ENCODE data around the gene SH2D4B.

SH2D4B gene

GRCh38 chr10:80537736-80538480 lies at the start of gene SH2D4B:
SH2D4B (plus strand) TSS chr10:80537902; CDS start chr10:80538332, 430 bp downstream.
- no peak for DNase-seq (ENCODE audit: low read depth)

DNA sequence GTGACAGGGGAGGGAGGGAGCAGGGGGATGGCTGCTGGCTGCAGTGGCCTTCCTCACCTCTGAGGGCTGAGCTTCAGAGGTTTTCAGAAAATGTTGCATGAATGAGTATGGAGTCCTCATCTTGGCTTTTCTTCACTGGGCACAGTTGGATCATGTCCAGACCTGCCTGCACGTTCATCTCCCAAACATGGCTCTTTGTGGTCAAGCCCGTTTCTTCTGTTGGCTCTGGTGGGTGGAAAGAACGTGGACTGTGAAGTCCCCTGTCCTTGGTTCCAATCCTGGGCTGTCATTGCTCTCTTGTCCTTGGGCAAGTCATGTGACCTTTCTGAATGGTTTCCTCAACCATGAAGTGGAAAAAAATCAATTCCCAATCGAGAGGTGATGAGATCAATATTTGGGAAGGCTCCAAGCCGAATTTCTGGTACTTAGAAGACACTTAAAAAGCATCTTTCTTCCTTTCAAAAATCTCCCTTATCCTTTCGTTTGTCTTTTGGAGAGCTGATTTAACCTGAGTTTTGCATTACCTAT lies 49.1 kb upstream of the SH2D4B start:
- no peak for DNase-seq (ENCODE audit: low read depth)

DNA sequence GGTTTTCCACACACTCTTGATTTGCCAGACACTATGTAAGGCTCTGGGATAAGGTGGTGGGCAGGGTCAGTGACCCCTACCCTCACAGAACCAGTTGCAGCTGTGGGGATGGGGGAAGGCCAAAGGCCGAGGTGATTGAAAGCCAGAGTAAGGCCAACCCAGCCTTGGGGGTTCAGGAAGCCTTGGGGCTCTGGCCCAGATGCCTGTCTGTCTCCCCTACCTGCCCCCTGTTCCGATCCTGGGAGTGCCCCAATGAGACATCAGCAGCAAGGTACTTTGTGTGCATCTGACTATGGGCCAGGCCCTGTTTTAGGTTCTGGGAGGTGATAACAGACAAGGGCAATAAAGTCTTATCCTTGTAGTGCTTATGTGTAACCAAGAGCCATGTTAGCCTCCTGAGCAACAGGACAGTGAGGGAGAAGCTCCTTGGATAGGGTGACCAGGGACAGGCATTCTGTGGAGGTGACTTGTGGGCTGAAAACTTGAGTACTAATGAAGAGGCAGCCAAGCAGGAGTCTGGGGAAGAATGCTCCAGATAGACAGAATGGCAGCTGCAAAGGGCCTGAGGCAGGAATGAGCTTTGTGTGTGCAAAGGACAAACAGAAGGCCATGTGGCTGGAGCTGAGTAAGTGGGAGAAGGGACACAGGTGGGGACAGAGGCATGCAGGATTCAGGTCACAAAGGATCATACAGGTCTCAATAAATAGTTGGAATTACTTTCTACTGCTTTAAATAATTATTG lies 48.2 kb upstream of the SH2D4B start:
- no peak for DNase-seq (ENCODE audit: low read depth)

DNA sequence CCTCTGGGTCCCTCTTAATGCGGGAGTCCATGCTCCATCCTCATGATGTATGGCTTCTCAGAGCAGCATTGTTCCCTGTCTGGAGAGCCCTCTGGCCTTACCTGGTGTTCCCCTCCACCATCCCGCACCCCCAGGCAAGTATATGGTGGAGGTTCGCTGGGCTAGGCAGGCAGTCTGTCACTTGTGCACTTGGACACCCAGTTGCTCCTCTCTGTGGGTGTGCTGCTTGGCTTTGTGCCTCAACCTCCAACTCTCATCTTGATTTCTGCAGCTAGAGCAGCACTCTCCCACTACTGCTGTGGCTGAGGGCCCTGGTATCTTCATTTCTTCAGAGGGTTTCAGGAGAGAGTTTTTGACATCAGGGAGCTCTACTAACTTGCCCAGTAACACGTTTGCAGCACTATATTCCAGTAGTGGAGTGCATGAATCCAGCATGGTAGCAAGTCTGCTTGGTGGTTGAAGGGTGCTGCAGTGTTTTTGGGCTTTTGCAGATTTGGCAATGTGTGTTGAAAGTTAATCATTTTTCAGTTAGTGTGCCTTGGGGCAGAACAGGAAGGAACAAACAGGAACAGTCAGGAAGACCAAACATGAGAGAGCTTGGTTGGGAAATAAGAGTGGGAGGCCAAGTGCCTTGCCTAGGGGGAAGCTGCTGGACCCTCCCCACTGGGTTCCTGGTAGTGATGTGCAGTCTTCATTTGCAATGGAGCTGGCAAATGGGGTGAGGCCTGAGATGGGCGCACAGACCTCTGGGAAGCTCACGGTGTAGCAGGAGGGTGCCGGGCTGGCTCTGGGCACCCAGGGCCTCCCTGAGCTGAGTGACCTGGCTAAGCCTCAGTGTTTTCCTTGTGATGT lies 46.2 kb upstream of the SH2D4B start:
- DNase-seq (ENCODE audit: low read depth) = no peak

DNA sequence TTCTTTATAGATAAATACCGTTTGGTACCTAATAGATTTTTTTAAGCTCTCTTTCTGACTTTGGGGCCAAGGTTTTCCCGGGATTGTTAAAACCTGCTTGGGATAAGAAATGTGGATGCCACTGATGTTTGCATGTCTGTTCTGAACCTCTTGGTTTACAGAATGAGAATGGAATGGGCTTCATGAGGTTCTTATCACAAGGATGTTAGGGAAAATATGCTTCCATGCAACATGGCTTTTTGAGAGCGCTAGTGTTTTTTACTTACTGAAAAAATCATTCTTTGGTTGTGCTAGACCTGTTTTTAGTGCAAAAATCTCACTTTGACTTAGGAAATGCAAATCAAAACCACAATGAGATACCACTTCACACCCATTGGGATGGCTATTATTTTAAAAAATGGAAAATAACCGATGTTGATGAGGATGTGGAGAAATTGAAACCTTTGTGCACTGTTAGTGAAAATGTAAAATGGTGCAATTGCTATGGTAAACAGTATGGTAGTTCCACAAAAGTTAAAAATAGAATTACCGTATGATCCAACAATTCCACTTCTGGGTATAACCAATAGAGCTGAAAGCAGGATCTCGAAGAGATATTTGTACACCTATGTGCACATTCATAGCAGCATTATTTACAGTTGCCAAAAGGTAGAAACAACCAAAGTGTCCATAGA lies 44.7 kb upstream of the SH2D4B start:
- DNase-seq (ENCODE audit: low read depth) = no peak

DNA sequence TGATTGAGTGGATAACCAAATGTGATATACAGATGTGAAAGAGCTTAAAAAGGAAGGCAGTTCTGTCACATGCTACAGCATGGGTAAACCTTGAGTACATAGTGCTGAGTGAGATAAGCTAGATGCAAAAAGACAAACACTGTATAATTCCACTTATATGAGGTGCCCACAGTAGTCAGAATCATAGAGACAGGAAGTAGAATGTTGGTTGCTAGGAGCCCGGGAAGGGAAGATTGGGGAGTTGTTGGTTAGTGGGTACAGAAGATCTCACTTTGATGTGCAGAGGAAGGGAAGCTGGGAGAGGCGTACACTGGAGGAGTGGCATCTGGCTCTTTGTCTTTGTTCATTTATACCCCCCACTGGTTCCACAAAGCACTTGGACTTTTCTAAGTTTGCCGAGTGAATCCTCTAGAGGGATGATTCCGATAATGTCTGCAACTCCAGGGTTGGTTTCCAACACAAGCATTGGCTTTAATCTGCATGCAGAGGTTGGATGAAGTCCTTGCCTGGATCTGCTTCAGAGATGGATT lies 44.1 kb upstream of the SH2D4B start:
- peak; percentile 41 for DNase-seq (ENCODE audit: low read depth)

- no peak for DNase-seq (ENCODE audit: low read depth)
These were observed 41.0 kb upstream of the SH2D4B start for GRCh38 chr10:80496555-80497172.

DNA sequence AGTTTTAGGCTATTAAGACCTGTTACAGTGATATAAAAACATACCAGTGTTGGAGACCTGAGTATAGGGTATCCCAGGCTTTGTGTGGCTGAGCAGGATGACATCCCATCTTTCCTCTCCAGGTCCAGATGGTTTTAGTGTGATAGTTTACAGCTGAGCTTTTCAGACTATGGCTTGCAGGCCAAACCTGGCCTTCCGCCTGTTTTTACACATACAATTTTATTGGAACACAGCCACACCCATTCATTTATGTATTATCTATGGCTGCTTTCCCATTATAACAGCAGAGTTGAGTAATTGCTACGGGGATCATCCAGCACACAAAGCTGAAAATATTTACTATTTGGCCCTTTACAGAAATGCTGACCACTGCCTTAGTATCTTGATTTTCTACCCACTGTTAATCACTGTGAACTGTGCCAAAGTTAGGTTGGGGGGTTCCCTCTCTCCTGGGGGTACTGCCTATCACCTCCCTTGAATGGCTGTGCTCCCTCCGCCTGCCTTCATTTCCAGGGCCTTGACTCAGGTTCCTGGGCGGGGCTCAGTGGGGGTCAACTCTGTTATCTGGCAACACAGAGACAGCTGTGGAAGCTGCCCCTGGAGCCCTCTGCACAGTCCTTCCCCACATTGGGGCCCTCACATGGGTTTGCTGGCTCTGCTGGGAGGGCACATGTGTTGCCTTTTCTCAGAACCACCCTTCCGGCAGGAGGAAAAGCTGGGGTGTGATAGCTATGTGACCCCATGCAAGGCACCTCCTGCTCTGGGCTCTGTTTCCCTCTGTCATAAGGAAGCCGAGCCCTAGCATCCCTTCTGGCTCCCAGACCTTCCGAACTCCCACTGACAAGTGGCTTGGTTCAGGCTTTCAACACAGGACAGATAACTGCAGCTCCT lies 40.3 kb upstream of the SH2D4B start:
- no peak for DNase-seq (ENCODE audit: low read depth)

GRCh38 chr10:80498078-80498832 lies 39.4 kb upstream of the SH2D4B start:
- DNase-seq (ENCODE audit: low read depth) = no peak

- DNase-seq (ENCODE audit: low read depth) = peak; percentile 98
These were observed 38.6 kb upstream of the SH2D4B start for GRCh38 chr10:80498833-80499741.

DNA sequence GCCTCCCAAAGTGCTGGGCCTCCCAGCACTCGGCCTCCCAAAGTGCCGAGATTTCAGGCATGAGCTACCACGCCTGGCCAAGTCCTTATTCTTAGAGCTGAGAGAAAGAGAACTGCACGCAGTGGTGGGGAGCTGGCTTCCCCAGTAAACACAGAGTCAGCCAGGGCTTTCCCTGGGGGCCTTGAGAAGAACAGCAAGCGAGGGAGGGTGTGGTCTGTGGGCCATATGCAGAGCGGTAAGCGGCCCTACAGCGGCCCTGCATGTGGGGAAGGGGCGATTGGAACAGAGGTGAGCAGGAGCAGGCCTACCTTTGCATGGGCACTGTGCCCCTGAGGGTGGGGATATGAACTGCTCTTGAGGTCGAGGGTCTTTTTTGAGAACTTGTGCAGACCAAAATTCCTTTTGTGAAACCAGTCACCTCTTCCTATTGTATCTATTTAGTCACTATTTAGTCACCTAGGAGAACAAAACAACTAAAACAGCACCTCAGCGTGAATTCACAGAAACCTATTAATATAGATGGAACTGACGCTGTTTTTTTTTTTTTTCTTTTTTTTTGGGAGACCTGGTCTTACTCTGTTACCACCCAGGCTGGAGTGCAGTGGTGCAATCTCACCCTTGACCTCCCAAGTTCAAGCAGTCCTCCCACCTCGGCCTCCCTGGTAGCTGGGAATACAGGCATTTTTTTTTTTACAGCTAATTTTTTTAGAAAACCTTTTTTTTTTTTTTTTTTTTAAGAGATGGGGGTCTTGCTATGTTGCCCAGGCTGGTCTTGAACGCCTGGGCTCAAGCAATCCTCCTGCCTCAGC lies 36.9 kb upstream of the SH2D4B start:
- DNase-seq (ENCODE audit: low read depth) = no peak

GRCh38 chr10:80501381-80501912 lies 36.3 kb upstream of the SH2D4B start:
- no peak for DNase-seq (ENCODE audit: low read depth)

DNA sequence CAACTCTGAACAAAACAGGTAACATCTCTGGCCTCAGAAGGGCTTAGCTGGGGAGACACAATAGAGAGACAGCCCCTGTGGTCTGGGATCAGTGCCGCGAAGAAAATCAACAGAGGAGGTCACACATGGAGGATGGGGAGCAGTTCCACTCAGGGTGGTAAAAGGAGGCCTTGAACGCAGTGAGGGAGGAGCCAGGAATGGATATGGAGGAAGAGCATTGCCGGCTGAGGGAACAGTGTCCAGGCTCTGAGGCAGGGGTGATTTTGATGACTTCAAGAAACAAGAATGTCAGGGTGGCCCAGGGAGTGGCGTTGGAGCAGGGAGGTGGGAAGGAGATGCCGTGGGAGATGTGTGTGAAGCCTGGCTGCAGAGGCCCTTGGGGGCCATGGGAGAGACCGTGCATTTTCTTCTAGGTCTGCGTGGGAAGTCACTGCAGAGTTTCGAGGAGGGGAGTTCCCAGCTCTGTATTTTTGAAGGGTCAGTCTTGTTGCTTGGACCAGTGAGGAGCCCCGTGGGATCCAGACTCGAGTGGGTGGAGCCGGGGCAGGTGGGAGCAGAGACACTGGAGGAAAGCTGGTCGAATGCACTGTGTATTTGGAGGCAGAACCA lies 35.7 kb upstream of the SH2D4B start:
- DNase-seq (ENCODE audit: low read depth) = no peak

DNA sequence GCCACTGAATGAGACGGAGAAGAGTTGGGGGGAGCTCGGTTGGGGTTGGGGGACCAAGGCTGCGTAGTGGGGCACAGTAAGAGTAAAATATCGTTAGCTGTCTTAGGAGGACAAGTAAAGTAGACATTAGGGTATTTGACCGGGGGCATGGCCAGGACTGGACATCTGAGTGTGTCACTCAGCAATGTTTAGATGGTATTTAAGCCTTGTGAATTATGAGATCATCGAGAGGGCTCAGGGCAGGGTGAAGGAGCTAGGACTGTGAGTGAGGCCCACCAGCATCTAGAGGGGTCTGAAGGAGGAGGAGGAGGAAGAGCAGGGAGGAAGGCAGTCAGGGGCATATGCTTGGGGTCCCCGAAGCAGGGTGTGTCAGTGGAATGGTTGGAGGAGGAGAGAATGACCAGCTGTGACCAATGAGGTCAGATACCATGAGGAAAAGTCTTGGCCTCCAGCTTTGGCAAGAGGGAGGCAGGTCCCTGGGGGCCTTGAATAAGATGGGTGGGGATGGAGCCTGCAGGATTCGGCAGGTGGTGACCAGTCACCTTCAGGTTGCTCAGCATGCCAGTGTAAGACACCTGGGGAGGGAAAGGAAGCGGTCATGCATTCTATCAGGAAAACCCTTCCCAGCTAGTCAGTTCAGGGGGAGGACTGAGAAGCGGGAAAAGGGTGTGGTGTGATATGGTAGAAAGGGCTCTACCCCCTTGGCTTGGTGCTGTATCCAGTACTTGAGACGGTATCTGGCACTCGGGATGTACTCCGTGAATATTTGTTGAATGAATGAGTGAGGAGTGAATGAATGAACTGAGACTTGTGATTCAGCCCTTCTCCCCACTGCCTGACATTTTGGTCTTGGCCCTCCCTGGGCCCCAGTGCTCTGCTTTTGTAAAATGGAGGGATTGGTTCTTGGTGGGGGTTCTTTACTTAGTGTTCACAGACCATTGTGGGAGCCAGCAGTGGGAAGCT lies 34.8 kb upstream of the SH2D4B start:
- DNase-seq (ENCODE audit: low read depth) = no peak

- DNase-seq (ENCODE audit: low read depth) = no peak
These were observed 34.0 kb upstream of the SH2D4B start for GRCh38 chr10:80503584-80504157.

Data from GM04504 (cell line).